Measurements from ENCODE around the gene ZNF493.

Gene ZNF493

DNA sequence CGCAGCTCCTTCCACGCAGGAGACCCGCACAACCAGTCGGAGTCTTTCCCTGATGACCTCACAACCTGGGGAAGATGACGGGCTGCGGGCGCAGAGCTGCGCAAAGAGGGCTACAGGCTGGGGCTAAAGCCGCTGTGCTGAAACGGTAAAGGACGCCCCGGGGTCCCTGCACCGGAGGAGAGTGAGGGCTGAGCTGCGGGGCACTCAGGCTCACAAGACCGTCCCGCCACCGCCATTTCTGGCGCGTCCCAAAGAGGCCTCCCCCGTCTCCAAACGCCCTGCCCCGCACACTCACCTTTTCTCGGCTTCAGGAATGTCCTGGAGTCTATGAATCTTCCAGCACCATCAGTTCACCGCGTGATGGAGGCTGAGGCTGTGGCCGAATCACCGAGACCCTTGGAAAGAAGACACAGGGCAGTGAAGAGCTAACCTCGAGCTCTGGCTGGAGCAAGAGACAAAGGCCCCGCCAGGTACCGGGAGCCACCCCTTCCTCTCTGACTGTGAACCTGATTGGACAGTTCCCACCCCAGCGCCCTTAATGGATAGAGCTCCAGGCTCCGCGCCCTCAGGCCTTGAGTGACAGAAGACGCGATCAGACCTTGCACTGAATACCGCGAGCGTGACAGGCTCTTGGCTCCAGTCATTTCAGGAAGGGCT lies 66.6 kb downstream of the ZNF493 start:
- DNase-seq, result no peak

DNA sequence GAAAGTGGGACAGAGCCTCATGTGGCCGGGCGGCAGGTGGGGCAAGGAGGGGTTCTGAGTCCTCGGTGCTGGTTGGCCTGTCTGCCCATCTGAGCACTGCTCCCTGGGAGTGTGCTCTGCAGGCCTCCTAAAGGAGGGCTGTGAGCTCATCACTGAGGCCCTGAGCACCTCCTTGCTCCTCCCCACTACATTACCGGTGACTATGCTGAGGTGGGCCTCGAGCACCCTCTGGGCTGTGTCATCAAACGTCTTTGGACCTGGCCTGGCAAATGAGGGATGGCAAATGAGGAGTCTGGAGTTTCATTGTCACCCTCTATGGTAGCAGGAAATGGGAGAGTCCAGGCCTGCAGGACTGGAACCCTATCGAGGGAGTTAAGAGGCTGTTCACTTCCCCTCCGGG lies 69.7 kb downstream of the ZNF493 start:
- no peak for DNase-seq

GRCh38 chr19:21468791-21469190 lies 71.9 kb downstream of the ZNF493 start:
- no peak for DNase-seq

GRCh38 chr19:21472507-21472906 lies 75.6 kb downstream of the ZNF493 start:
- no peak for DNase-seq

- DNase-seq, result no peak
Observed at GRCh38 chr19:21474671-21475181, 77.8 kb downstream of the ZNF493 start.

Data from NCI-H187 (cell line).